NCI-H69 (cell line): ENCODE measurements around the gene PDZK1IP1.

Experiments
- DNase-seq: peaks from one replicate; lab custom pipeline; 2025; lab: John Stamatoyannopoulos, UW

The PDZK1IP1 gene

DNA sequence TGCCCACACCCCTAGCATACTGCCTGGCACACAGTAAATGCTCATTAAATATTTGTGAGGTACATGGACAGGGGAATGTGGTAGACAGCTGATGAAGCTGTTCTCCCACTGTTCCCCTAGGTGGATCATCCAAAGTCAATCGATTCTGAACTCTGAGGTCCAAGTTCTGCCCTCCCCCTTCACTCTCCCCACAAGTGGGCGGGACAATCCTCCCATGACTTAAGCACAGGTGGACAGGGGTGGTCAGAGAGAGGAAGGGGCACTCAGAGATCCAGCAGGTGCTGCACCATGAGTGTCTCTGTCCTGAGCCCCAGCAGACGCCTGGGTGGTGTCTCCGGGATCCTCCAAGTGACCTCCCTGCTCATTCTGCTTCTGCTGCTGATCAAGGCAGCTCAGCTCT, 52.6 kb downstream of the PDZK1IP1 start, which contains the start of gene CYP4A22:
Gene CYP4A22, plus strand, starts transcription at position 244 of the 400 bp plus-strand sequence. Its CDS starts 45 bp downstream, at position 289.
- DNase-seq: no peak
